Effector CD4-positive, alpha-beta T cell (primary cell): ENCODE results near the gene D2HGDH.
A peak's percentile ranks its signal among the peaks of the same experiment; 100 is the strongest.
"Not testable (repeated sequence)": the region's sequence is repeated elsewhere in the genome, so short reads cannot be mapped to it uniquely, and the experiment has no call there.

Experiments
- DNase-seq: peaks from one replicate; pipeline ENCODE4 v3.0.0-alpha.2; 2020

Gene D2HGDH

GRCh38 chr2:241751152-241751551, 16.7 kb downstream of the D2HGDH start:
- no peak for DNase-seq

DNA sequence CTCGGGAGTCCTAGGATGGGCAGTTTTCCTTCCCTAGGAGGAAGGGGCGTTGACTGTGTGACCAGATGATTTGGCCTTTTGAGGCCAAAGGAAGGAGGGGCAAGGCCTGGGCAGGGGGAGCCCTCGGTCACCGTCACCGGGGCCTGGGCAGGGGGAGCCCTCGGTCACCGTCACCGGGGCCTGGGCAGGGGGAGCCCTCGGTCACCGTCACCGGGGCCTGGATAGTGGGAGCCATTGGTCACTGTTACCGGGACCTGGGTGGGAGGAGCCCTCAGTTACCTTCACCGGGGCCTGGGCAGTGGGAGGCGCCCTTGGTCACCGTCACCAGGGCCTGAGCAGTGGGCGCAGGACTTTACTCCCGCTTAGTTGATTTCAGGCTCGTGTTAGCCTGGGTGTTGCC, 17.3 kb downstream of the D2HGDH start:
- no peak for DNase-seq

DNA sequence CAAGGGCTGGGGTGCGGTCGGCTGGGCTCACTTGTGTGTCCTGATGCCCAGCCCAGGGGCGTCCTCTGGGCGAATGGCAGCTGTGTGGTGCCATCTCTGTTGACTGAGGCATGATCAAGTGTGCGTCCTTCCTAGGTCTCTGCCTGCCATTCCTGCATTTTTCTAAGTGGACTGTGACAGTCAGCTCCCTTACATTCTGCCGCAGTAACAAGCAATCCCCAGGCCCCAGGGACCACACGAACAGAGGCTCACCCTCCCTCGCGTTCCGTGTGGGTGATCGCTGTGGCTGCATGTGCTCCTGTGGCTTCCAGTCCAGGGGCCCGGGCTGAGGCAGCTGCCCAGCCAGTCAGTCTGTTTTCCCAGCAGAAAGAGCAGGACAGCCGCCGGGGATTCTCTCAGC, 17.8 kb downstream of the D2HGDH start:
- DNase-seq: no peak

GRCh38 chr2:241752689-241753276, 18.4 kb downstream of the D2HGDH start:
- no peak for DNase-seq

DNA sequence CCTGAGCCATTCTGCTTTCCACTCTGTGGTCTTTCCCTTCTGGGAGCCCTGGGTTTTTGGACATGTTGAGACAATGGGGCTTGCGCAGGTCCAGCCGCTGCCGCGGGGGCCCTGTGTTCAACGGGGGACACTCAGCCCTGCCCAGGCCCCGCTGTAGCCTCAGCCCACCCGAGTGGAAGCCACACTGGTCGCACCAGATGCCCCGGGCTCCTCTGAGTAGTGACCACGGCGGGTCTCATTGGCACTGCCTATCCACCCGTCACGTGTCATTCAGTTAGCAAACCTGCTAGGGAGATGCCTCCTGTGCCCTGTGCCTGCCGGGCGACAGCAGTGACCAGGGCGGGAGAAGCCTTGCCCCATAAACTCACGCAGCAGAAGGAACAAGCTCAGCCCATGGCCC, 19.1 kb downstream of the D2HGDH start:
- DNase-seq: no peak

GRCh38 chr2:241754042-241754441, 19.6 kb downstream of the D2HGDH start:
- DNase-seq: no peak

DNA sequence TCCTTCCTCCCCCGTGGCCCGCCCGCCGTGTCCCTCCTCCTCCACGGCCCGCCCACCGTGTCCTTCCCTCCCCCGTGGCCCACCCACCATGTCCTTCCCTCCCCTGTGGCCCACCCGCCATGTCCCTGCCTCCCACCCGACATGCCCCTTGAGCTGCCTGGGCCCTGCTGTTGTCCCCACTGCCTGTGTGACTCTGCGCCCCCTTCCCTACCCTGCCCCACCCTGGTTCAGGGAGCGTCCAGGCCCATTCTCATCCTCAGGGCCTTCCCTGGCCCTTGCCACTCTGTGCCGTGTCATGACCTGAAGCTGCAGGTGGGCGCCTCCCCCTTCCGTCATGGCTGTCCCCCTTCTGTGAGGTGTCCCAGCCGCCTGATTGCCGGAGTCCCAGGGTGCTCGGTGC, 20.7 kb downstream of the D2HGDH start:
- DNase-seq: no peak

DNA sequence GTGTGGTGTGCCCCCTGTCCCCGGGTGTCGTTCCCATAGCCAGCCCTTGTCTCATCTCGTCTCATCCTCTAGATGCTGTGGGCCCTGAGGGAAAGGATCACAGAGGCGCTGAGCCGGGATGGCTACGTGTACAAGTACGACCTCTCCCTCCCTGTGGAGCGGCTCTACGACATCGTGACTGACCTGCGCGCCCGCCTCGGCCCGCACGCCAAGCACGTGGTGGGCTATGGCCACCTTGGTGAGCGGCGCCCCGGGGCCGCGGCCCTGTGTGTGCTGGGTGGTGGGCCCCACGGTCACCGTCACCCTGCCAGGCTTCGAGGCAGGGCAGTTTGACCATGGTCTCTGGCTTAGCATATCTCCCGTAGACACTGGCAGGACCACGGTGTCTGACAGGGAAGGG, 21.3 kb downstream of the D2HGDH start:
- no peak for DNase-seq

- no peak for DNase-seq
Observed at GRCh38 chr2:241759067-241759807, 24.8 kb downstream of the D2HGDH start.

- DNase-seq: not testable (repeated sequence)
Observed at GRCh38 chr2:241759893-241760292, 25.5 kb downstream of the D2HGDH start.

DNA sequence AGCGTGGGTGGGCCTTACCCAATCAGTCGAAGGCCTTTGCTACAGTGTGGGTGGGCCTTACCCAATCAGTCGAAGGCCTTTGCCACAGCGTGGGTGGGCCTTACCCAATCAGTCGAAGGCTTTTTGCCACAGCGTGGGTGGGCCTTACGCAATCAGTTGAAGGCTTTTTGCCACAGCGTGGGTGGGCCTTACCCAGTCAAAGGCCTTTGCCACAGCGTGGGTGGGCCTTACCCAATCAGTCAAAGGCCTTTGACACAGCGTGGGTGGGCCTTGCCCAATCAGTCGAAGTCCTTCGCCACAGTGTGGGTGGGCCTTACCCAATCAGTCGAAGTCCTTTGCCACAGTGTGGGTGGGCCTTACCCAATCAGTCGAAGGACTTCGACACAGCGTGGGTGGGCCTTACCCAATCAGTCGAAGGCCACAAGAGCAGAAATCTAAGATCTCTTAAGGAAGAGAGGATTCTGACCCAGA, 25.9 kb downstream of the D2HGDH start:
- no peak for DNase-seq

DNA sequence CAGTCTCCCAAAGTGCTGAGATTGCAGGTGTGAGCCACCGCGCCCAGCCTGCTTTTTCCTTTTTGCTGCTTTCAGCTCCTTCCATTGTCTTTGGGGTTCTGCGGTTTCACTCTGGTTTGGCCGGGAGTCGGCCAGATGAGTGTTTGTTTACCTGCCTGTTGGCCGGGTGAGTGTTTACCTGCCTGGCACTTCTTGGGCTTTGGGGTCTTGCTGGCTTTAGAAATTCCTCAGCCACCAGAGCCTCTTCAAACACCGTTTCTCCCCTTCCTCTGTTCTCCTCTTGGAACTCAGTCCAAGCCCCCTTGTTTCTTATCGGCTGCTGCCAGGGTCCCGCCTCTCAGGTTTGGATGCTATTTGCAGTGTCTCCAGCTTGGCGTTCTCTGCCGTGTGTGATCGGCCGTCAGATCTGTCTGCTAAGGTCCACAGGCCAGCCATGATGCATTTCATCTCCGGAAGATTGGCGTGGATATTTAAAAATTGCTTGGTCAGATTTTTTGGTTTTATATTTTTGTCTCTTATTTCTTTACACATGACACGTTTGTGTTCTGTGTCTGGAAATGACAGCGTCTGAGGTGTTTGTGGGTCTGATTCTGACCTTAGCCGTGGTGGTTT, 28.0 kb downstream of the D2HGDH start:
- DNase-seq: no peak

GRCh38 chr2:241762933-241763369, 28.5 kb downstream of the D2HGDH start:
- peak; percentile 57 for DNase-seq

DNA sequence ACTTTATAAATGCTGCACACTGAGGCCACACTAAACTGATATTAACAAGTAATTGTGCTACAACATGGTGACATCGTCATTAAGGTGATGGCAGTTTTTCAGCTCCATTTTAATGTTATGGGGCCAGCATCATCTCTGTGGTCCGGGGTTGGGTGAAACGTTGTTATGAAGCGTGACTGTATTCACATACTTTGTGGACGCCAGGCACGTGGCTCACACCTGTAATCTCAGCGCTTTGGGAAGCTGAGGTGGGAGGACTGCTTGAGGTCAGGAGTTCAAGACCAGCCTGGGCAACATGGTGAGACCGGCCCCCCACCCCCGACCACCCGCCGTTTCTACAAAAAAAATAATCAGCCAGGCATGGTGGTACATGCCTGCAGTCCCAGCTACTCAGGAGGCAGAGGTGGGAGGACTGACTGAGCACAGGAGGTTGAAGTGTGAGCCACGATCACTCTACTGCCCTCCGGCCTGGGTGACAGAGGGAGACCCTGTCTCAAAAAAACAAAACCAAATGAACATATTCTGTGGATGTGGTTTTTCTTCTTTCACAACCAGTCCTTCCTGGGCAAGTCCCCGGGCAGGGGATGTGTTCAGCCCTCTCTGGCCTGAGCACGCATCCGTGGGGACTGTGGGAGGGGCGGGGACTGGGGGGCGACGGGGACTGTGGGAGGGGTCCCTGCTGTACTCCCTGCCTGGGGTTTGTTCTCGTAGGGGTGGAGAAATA, 29.3 kb downstream of the D2HGDH start:
- no peak for DNase-seq

- DNase-seq: no peak
Observed at GRCh38 chr2:241764275-241765241, 30.1 kb downstream of the D2HGDH start.

GRCh38 chr2:241767464-241768250, 33.2 kb downstream of the D2HGDH start:
- no peak for DNase-seq

GRCh38 chr2:241768251-241768711, 33.9 kb downstream of the D2HGDH start:
- DNase-seq: no peak

DNA sequence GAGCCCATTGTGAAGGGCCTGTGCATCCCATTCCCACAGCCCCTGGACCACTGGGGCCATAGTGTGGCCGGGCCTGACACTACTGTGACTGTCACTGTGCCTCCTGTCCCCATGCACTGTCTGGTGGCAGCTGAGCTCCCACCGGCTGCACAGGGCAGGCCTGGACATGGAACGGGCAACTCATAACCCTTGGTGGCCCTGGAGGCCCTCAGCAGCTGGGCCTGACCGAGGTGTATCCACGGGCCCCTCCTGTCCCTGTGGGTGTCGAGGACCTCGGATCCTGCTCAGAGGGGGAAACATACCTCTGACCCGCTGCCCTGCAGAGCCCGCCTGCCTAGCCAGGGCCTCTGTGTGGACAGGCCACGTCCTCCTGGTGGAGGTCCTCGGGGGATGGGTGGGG, 34.4 kb downstream of the D2HGDH start:
- DNase-seq: no peak

DNA sequence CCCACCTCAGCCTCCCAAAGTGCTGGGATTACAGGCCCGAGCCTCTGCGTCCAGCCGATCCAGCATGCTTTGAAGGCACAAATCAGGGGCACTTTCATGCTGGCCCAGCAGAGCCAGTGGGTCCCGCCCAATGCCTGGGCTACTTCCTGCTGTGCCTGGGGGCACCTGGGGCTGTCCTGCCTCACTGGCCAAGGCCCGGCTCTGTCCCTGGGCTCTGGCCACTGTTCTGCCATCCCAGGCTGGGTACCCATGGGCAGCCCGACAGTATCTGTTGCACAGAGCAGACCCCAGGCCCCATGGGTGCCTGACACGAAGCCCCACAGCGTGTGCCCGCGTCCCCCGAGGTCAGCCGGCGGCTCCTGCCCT, 35.4 kb downstream of the D2HGDH start:
- no peak for DNase-seq

DNA sequence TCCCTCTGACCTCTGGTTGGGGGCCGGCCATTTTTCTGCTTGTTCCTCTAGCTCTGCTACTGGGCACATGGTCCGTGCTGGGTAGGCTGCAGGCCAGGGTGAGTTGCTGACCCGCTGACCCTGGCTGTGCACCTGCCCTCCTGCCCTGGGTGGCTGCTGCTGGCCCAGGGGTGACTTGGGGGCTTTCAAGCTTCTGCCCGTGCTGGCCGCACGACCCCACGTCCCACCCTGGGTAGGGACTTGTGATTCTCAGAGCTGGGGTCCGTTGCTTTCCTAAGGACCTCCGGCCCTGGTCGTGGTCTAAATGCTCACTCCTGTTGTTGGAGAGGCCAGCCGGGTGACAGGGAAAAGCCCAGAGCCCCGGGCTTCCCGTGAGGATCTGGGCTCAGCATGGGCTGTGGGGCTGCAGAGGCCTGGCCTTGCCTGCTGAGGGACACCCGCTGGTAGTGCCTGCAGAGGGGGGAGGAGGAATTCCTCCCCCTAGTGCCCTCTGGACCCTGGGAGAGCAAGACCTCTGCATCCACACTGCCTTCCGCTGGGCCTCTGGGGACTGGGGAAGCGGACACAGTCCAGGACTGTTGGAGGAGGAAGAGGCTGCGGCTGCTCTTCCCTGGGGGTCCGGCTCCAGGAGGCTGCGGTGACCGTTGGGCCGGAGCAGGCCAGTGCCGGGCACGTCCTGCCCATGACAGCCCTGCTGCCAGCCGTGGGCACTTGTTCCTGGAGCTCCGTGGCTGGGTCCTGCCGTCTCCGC, 35.9 kb downstream of the D2HGDH start:
- no peak for DNase-seq

DNA sequence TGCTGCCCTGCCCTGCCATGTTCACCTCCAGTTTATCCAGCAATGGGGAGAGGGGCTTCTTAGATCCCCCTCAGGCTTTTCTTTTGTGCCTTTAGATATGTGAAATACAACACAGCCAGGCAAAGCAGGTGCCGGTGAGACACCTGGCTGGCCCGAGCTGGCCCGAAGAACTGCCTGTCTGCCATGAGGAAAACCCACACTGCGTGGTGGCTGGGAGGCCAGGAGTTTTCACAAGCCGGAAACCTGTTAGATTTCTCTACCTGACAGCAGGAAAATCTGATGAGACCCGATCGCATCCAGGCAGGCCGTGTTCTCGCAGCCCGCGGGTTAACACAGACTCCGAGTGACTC, 36.5 kb downstream of the D2HGDH start:
- DNase-seq: no peak
